H1 (cell line): ENCODE measurements around the gene NPL.

ENCODE experiments used
- BACH1 ChIP-seq: IDR thresholded peaks from 2 replicates; pipeline ENCODE4 v1.6.1; 2012; ENCODE audit warnings: low read length, improper control_type of control experiment
- CTCF ChIP-seq, 3 experiments: IDR thresholded peaks; 1 replicate in 2 of 3; 2 replicates in 1 of 3; pipeline versions ENCODE4 v1.5.1 to v1.6.1; 2011; ENCODE audit warnings: low read length in 3 of 3, mild to moderate bottlenecking in 3 of 3, inconsistent platforms in 2 of 3, low read depth in 1 of 3, moderate library complexity in 1 of 3; ENCODE audit not compliant: insufficient read depth in 1 of 3; ENCODE audit errors: control extremely low read depth in 1 of 3
- EGR1 ChIP-seq: IDR thresholded peaks from 2 replicates; pipeline ENCODE4 v1.6.1; 2011; ENCODE audit warnings: low read depth, low read length, borderline replicate concordance
- EZH2 ChIP-seq: fragments of 200-600 bp; sonication (generic); IDR thresholded peaks from 2 replicates; pipeline ENCODE4 v1.7.1; 2012; ENCODE audit warnings: low read depth, mild to moderate bottlenecking, moderate library complexity, low read length, inconsistent platforms; ENCODE audit not compliant: severe bottlenecking
- RAD21 ChIP-seq, 2 experiments: IDR thresholded peaks in 1 of 2; conservative IDR thresholded peaks in 1 of 2; 2 replicates each; pipeline ENCODE4 v1.6.1; 2011; ENCODE audit warnings: low read depth in 2 of 2, low read length in 2 of 2, improper control_type of control experiment in 1 of 2, inconsistent platforms in 1 of 2, mild to moderate bottlenecking in 1 of 2, moderate library complexity in 1 of 2
- RXRA ChIP-seq: IDR thresholded peaks from 2 replicates; pipeline ENCODE4 v1.6.1; 2011; ENCODE audit warnings: low read depth, mild to moderate bottlenecking, low read length, moderate library complexity; ENCODE audit not compliant: insufficient read depth
- SP1 ChIP-seq: IDR thresholded peaks from 2 replicates; pipeline ENCODE4 v1.6.1; 2011; ENCODE audit warnings: low read depth, low read length
- TAF1 ChIP-seq: IDR thresholded peaks from 2 replicates; pipeline ENCODE4 v1.6.1; 2011; ENCODE audit warnings: mild to moderate bottlenecking, low read depth, low read length
- TEAD4 ChIP-seq: IDR thresholded peaks from 2 replicates; pipeline ENCODE4 v1.6.1; 2012; ENCODE audit warnings: low read depth, low read length, inconsistent platforms, mixed read lengths
- TF ChIP-seq, protein P1 (sequence below): IDR thresholded peaks from 2 replicates; pipeline ENCODE4 v1.6.1; 2011; ENCODE audit warnings: low read length, improper control_type of control experiment

DNA sequence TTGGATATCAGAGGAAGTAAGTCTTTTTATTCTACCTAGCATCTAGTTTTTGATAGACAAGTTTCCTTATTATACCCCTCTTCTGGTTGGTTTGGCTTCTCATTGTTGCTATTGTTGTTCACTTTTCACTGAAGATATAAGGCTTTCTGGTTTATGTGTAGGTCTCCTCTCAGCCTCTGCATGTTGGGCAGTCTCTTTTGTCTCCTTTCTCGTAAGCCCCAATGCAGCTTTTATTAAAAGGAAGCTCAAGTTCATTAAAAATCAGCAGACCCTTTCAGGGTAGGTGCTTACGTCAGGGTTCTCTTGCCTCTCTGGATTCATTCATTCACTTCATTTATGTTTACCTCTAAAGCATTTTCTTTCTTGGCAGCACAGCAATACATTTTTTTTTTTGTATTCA is 44.8 kb downstream of the NPL start:
- TF ChIP-seq EZH2 (no peak), TEAD4 (no peak), CTCF (IDR thresholded peaks at IDR 0.05; ENCODE audit: control extremely low read depth in 1 of 3, insufficient read depth in 1 of 3, low read depth in 1 of 3, low read length in 3 of 3) (no peak), RXRA (no peak), TAF1 (no peak), SP1 (no peak), RAD21 (IDR thresholded peaks at IDR 0.05 in 1 of 2, conservative IDR thresholded peaks at IDR 0.05 in 1 of 2; ENCODE audit: low read depth in 2 of 2, low read length in 2 of 2) (no peak), BACH1 (no peak), EGR1 (no peak)
- TF ChIP-seq, protein P1, sequence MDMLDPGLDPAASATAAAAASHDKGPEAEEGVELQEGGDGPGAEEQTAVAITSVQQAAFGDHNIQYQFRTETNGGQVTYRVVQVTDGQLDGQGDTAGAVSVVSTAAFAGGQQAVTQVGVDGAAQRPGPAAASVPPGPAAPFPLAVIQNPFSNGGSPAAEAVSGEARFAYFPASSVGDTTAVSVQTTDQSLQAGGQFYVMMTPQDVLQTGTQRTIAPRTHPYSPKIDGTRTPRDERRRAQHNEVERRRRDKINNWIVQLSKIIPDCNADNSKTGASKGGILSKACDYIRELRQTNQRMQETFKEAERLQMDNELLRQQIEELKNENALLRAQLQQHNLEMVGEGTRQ: no peak
